HAP-1 (cell line): ENCODE data around the gene SCN9A.
A peak's percentile ranks its signal among the peaks of the same experiment; 100 is the strongest.

Source experiments
- DNase-seq, 2 experiments: peaks; one replicate each; pipeline ENCODE4 v3.0.0-alpha.2; 2016 to 2020; ENCODE audit warnings: low spot score in 2 of 2
- H3K27me3 ChIP-seq: fragments of 250-450 bp; sonication (Bioruptor Pico); 2 replicates; pipeline ENCODE4 v1.5.1; 2020; ENCODE audit warnings: low read depth, mild to moderate bottlenecking, moderate library complexity
- H3K36me3 ChIP-seq: fragments of 250-450 bp; sonication (Bioruptor Pico); replicated peaks from 2 replicates; pipeline ENCODE4 v1.5.1; 2020; ENCODE audit warnings: mild to moderate bottlenecking
- H3K4me1 ChIP-seq: fragments of 250-450 bp; sonication (Bioruptor Pico); 2 replicates; pipeline ENCODE4 v1.5.1; 2020; ENCODE audit warnings: mild to moderate bottlenecking
- H3K4me3 ChIP-seq: fragments of 250-450 bp; sonication (Bioruptor Pico); 2 replicates; pipeline ENCODE4 v1.5.1; 2020; ENCODE audit warnings: mild to moderate bottlenecking, moderate library complexity
- H3K9me3 ChIP-seq: fragments of 250-450 bp; sonication (Bioruptor Pico); 2 replicates; pipeline ENCODE4 v1.5.1; 2020; ENCODE audit warnings: mild to moderate bottlenecking, moderate library complexity
- in situ Hi-C: fragments of 300-500 bp; cut with MboI; formaldehyde crosslinking; loops from 3 replicates; pipeline ENCODE4 v1.14.3; 2020; ENCODE audit warnings: low sequenced_read_pairs, inconsistent platforms, mixed read lengths

Gene SCN9A

DNA sequence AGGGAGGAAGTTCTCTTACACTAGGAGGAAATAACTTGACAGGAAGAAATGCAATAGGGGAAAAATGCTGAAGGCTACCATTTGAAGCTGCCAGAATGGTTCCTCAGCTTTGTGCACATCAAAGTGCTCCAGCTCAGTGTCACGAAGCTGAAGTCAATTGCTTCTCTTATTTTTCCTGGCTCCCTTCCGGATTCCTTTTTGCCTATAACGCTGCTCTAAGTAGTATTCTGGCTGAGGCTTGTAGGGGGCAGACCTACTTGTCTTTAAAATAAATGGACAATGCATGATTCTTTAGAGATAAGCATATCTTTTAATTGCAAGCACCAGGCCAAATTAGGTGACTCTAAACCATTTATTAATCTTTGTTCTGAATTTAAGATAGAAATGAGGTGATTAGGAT is 187.7 kb downstream of the SCN9A start:
- H3K9me3 ChIP-seq: no peaks in the 10 kb centered on the region
- no peak for DNase-seq
- H3K4me3 ChIP-seq: no peak overlapping the region
- H3K36me3 ChIP-seq: no peaks in the 10 kb centered on the region
- H3K4me1 ChIP-seq: no peaks in the 10 kb centered on the region
- in situ Hi-C loops: no loop called here
- no peaks in the 10 kb centered on the region for H3K27me3 ChIP-seq

DNA sequence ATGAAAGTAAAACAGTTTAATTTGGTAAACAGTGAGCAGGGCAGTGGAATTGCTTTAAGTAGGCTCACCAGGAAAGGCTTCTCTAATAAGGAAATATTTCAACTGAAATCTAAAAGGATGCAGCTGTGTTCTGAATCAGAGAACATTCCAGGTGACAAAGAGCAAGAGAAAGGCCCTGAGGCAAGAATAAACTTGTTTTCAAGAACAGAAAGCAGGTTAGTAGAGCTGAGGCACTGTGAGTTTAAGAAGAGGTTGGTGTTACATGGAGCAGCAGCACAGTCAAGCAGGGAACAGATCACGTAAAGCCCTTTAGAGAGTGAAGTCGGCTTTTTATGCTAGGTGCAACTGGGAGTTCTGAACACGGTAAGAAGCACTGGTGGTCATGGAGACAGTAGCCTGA is 191.0 kb downstream of the SCN9A start:
- no peak overlapping the region for H3K4me3 ChIP-seq
- in situ Hi-C loops: no loop called here
- H3K9me3 ChIP-seq: no peaks in the 10 kb centered on the region
- DNase-seq: no peak
- no peaks in the 10 kb centered on the region for H3K27me3 ChIP-seq
- no peaks in the 10 kb centered on the region for H3K36me3 ChIP-seq
- H3K4me1 ChIP-seq: no peaks in the 10 kb centered on the region

DNA sequence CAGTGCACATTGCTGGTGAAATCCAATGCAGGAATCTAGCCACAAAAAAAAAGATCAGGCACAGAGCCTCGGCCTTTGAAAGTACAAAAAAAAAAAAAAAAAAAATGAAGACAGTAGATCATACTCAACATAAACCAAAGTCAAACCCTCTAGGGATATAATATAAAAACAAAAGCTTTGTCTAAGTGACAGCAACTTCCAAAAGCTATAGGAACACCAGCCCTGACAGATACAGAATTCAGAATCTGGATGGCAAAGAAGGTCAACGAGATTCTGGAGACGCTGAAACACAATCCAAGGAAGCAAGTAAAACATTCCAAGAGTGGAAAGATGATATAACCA is 194.0 kb downstream of the SCN9A start:
- Histone ChIP-seq H3K9me3 (no peaks in the 10 kb centered on the region), H3K36me3 (no peaks in the 10 kb centered on the region), H3K4me3 (no peak overlapping the region), H3K4me1 (no peaks in the 10 kb centered on the region), H3K27me3 (no peaks in the 10 kb centered on the region)
- in situ Hi-C loops: no loop called here
- DNase-seq: no peak

DNA sequence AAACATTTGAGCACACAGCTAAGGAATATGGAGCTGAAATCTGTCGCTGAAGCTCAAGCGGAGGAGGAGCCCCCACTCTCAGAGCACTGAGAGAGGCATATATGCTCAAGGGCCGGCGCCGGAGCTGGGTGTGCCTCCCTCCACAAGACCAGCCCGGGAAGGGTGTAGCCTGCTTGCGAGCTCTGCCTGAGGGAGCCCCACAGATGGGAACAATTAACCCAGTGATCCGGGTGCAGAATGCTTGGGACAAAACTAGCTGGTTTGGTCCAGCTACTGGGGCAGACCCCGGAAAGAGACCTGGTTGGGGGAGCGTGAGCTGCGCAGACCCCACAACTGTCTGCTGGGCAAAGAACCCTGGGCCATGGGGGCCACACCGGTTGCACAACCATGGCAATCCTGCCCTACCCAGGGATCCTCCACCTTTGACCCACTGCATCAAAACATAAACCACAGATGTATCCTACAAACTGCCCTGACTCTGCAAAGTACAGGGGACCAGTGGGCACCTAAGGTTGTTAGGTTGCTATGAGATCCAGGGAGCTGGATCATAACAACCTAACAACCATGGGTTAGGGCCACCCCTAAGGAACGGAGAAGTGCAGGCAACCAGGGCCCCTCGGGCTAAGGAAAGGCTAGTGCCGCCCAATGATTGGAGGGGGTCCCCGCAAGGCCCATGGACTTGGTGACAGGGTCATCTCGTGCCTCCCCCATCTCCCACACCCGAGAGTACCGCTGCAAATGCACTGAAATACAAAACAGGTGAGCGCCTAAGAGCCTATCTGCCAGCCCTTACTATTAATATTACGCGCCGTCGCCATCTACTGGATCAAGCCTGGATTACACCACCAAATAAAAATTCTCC is 194.6 kb downstream of the SCN9A start:
- in situ Hi-C loops: no loop called here
- H3K27me3 ChIP-seq: no peaks in the 10 kb centered on the region
- H3K4me3 ChIP-seq: no peak overlapping the region
- H3K9me3 ChIP-seq: no peaks in the 10 kb centered on the region
- H3K36me3 ChIP-seq: no peaks in the 10 kb centered on the region
- no peaks in the 10 kb centered on the region for H3K4me1 ChIP-seq
- peak; percentile 50 to 77 for DNase-seq

DNA sequence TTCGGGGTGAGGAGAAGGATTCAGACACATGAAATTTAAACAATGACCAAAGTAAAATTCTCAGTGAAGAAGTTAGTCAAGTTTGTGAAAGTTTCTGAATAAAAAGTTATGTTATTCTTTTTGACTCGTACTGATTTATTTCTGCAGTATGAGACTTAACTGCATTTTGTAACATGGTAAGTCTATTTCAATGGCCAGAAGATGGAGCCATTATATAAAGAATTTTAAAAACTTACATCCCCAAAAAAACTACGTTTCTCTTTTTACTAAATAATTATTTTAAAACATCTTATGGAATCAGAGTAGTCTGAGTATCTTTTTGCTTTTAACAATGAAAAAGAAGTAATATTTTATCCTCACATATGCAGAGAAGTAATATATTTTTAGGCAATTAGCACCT is 196.5 kb downstream of the SCN9A start:
- Histone ChIP-seq H3K27me3 (no peaks in the 10 kb centered on the region), H3K4me3 (no peak overlapping the region), H3K36me3 (no peaks in the 10 kb centered on the region), H3K9me3 (no peaks in the 10 kb centered on the region), H3K4me1 (no peaks in the 10 kb centered on the region)
- no peak for DNase-seq
- in situ Hi-C loops: no loop called here

DNA sequence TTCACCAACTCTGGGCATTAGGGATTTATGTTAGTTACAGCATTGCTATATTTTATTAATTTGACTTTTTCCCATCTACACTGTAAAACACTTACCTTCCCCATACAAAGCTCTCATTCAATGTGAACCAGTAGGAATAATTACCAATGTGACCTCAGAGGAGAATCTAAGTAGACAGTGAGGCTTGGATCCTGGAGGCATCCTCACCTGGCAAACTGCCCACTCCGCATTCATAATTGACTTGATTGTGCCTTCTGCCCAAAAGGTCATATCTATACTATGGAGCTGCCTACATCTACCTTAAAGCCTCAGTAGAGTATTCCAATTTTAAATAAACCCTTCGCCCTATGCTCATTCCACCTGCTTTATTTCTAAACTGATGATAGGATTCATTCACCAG is 202.5 kb downstream of the SCN9A start:
- Histone ChIP-seq H3K4me1 (no peaks in the 10 kb centered on the region), H3K36me3 (no peaks in the 10 kb centered on the region), H3K4me3 (no peak overlapping the region), H3K27me3 (no peaks in the 10 kb centered on the region), H3K9me3 (no peaks in the 10 kb centered on the region)
- no peak for DNase-seq
- in situ Hi-C loops: no loop called here

DNA sequence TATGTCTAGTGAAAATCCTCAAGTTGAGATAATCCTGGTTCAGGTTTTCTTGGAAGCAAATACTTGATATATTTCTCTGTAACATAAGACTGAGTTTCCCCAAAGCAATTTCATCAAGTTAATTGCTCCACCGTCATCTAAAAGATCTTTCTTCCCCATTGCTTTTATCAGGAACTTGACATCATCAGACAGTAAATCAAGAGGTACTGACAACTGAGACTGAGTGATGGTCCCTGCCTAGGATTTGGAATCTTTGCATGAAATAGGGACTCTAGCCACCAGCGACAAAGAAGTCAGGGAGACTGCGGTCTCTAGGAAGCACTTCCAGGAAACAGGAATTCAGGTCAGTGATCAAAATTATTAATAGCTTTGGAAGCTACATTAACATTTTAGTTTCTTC is 204.5 kb downstream of the SCN9A start:
- DNase-seq: no peak
- H3K27me3 ChIP-seq: no peaks in the 10 kb centered on the region
- H3K4me3 ChIP-seq: no peak overlapping the region
- in situ Hi-C loops: no loop called here
- H3K9me3 ChIP-seq: no peaks in the 10 kb centered on the region
- H3K4me1 ChIP-seq: peaks cover 8% of the 10 kb centered on the region
- no peaks in the 10 kb centered on the region for H3K36me3 ChIP-seq

DNA sequence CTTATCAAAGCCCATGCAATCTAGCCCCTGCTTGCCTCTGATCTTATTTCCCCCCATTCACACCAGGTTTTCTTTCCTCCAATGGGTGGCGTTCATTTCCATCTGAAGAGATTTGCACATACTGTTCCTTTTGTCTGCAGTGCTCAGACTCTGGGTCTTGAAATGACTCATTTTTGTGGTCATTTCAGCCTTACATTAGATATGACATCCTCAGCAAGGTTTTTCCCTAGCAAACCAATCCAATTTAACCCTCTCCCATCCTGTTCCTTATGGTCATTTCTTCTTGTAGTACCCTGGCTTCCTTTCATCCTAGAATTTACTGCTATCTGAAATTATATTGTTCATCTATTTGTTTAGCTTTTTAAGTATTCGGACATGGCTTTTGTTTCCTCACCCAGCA is 205.4 kb downstream of the SCN9A start:
- no peaks in the 10 kb centered on the region for H3K27me3 ChIP-seq
- H3K4me1 ChIP-seq: peaks cover 8% of the 10 kb centered on the region
- in situ Hi-C loops: no loop called here
- no peaks in the 10 kb centered on the region for H3K9me3 ChIP-seq
- no peaks in the 10 kb centered on the region for H3K36me3 ChIP-seq
- no peak for DNase-seq
- no peak overlapping the region for H3K4me3 ChIP-seq

DNA sequence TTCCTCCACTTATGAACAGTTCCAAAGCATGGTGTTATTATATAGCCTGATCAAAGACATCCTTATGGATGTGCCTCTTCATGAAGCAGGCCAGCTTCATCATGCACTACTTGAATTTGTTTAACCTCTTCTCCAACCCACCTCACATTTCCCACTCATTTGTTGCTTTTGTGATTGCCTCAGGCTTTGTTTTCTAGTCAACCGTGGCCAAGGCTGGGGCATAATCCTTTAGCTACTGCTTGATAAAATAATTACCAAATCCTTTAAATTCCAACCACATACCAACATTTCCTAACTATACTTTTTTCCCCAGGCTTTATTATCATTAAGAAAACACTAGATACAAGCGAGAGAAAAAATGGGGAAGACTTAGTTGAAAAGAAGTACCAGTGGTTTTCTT is 208.3 kb downstream of the SCN9A start:
- Histone ChIP-seq H3K4me3 (no peak overlapping the region), H3K4me1 (peaks cover 8% of the 10 kb centered on the region), H3K9me3 (no peaks in the 10 kb centered on the region), H3K36me3 (no peaks in the 10 kb centered on the region), H3K27me3 (no peaks in the 10 kb centered on the region)
- peak; percentile 42 to 77 for DNase-seq
- in situ Hi-C loops: no loop called here

DNA sequence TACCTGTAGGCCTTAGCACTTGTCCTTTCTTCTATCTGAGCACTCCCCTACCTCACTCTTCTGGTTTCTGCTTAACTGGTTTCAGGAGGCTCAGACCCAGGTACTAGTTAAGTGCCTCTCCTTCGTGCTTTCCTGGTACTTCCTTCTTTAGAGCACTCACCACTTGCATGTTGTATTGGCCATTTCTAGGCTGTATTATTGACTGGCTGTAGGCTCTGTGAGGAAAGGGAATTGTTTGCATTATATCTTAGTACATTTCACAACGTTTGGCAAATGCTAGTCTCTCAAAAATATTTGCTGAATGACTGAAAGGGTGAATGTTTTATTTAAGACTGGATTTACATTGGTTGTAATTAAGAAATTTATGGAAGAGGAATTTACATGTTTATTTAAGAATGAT is 212.0 kb downstream of the SCN9A start:
- in situ Hi-C loops: no loop called here
- no peak for DNase-seq
- no peak overlapping the region for H3K4me3 ChIP-seq
- H3K27me3 ChIP-seq: no peaks in the 10 kb centered on the region
- H3K4me1 ChIP-seq: peaks cover 8% of the 10 kb centered on the region
- H3K9me3 ChIP-seq: no peaks in the 10 kb centered on the region
- no peaks in the 10 kb centered on the region for H3K36me3 ChIP-seq

DNA sequence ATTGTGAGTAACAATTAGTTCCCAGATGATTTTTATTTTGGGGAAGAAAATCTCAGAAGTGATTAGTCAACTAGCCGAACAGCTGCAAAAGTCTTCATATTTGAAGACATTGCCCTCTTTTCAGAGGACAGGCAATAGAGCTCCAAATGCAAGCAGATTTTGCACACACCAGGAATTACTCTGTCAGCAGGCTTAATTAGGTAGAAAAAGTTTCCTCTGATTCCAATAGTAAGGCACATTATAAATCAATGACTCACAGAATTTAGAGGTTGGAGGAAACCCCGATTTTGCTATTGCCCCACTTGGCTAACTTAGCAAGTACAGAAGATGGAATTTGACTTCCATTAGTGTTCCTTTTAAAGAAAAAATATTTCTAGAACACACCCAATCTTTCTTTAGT is 217.2 kb downstream of the SCN9A start:
- Histone ChIP-seq H3K4me3 (no peak overlapping the region), H3K9me3 (no peaks in the 10 kb centered on the region), H3K27me3 (no peaks in the 10 kb centered on the region), H3K4me1 (no peaks in the 10 kb centered on the region), H3K36me3 (no peaks in the 10 kb centered on the region)
- DNase-seq: no peak
- in situ Hi-C loops: no loop called here

DNA sequence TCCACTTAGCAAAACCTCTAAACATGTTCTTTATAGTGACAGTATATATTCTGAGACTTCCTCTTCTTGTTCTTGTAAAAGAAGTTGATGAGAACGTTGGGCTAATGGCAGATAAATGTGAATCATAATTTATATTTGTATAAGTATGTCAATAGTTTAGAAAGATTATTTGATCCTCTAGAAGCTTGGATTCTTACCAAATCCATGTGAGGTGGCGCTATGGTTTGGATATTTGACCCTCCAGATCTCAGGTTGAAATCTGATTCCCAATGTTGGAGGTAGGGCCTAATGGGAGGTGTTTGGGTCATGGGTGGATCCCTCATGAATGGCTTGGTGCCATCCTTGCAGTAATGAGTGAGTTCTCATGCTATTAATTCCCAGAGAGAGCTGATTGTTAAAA is 218.2 kb downstream of the SCN9A start:
- in situ Hi-C loops: no loop called here
- DNase-seq: no peak

DNA sequence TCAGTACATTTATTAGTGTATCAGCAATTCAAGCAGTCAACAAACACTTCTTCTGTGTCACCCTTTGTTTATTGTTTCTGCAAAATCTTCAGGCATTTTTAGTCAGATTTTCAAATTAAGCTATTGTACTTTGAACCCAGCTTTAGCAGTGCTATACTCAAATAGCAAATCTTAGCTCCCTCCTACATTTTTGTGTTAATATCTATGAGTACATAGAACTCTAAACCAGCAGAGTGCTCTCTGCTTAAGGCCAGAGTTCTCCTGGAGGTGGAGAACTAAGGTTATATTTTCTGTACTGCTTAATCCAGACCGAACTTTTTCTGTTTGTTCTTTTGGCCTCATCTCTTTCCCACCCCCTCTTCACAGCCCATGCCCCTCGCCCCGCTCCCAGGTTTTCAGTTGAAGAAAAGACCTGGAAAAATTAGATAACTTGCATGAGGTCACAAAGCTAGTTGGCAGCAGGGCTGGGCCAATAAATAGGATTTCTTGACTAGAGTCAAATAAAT is 218.7 kb downstream of the SCN9A start:
- in situ Hi-C loops: no loop called here
- Histone ChIP-seq H3K9me3 (no peaks in the 10 kb centered on the region), H3K36me3 (no peaks in the 10 kb centered on the region), H3K27me3 (no peaks in the 10 kb centered on the region), H3K4me1 (no peaks in the 10 kb centered on the region), H3K4me3 (no peak overlapping the region)
- no peak for DNase-seq

More for the DNA sequence above, 218.2 kb downstream of the SCN9A start:
- Histone ChIP-seq H3K4me3 (no peak overlapping the region), H3K36me3 (no peaks in the 10 kb centered on the region), H3K27me3 (no peaks in the 10 kb centered on the region), H3K4me1 (no peaks in the 10 kb centered on the region), H3K9me3 (no peaks in the 10 kb centered on the region)

DNA sequence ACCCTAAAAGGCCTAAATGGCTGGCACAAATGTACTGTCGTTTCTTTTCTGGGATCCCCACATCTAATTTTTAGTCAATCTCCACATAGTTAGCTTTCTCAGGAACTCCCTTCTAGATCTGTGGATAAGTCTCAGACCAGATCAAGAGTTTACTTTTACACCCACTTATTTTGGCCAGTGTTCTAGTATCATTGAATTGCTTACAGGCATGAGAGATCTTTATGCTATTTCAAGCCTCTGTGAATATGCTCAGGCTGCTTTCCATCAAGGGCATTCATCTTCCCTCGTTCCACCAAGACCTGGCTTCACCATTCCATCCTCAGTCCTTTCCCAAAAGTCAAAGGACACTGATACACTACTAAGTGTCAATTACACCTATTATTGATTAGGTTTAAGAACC is 220.2 kb downstream of the SCN9A start:
- Histone ChIP-seq H3K4me1 (no peaks in the 10 kb centered on the region), H3K4me3 (no peak overlapping the region), H3K27me3 (no peaks in the 10 kb centered on the region), H3K36me3 (no peaks in the 10 kb centered on the region), H3K9me3 (no peaks in the 10 kb centered on the region)
- in situ Hi-C loops: no loop called here
- DNase-seq: no peak
